NCI-H187 (cell line): ENCODE measurements around the gene SLC12A7.
"Not testable (repeated sequence)": the region's sequence is repeated elsewhere in the genome, so short reads cannot be mapped to it uniquely, and the experiment has no call there.

Source experiments
- DNase-seq, 2 experiments: peaks; one replicate each; lab custom pipeline; 2025; lab: John Stamatoyannopoulos, UW

The SLC12A7 gene

DNA sequence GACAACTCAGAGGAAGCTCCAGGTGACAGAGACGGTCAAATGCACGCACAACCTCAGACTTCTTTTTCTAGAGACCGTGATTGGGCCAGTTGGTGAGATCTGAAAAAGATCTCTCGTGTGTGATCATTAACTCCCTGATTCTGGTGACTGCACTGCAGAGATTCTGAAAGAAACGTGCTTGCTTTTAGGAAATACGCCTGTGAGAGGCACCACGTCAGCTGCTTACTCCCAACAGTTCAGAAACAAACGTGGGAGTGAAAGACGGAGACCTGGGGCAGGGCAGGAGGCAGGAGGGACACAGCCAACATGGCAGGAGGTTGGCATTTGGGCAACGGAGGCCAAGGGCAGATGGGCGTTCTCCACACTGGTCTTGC lies 15.9 kb downstream of the SLC12A7 start:
- DNase-seq: no peak

GRCh38 chr5:1095302-1095989 lies 16.4 kb downstream of the SLC12A7 start:
- no peak for DNase-seq

DNA sequence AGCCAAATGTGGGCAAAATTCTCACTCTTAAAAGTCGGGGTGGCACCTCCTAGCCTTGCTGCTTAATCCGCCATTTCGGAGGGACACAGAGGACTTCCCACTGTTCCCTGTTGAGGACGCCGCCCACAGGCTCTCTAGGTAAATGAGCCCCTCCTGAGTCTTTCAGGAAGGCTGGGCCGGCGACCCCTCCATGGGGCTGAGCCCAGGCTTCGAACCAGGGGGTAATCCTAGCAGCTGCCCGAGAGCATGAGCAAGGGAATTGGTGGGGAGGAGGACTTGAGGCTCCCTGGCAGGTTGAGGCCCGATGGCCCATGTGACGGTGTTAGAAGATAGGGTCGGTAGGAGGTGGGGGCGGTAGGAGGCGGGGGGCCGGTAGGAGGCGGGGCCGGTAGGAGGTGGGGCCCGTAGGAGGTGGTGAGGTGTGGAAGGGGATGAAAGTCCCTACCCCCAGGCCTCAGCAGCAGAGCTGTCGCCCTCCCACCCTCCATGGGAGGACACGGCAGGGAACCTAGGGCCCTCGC lies 17.1 kb downstream of the SLC12A7 start:
- DNase-seq: no peak

- DNase-seq: no peak
Observed at GRCh38 chr5:1093361-1093760, 18.5 kb downstream of the SLC12A7 start.

DNA sequence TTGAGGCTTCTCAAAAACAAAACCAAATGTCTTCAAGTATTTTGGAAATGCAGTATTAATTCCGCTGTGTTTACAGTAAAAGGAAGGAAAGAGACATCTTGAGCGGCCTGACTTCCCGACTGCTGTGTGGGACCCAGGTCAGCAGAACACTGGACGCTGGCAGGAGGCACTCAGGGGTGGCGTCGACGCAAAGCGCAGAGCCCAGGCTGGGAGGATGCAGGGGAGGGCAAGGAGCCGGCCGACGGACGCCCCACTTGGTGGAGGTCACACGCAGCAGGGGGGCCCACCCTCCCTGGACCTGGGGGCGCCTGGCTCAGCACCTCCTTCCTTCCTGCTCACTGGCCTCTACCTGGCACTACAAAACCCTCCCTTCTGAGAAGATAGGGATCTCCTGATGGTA lies 19.7 kb downstream of the SLC12A7 start:
- no peak for DNase-seq

DNA sequence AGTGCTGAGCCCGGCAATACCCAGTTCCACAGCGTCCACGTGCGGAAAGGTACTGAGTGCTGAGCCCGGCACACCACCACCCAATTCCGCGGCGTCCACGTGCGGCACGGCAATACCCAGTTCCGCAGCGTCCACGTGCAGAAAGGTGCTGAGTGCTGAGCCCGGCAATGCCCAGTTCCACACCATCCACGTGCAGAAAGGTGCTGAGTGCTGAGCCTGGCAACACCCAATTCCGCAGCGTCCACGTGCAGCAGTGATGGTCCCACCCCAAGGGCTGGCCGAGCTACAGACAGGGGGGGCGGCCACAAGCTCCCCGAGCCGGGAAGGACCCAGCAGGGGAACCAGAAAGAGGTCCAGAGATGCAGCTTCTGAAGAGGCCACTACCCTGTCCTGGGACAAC lies 20.2 kb downstream of the SLC12A7 start:
- DNase-seq: no peak

DNA sequence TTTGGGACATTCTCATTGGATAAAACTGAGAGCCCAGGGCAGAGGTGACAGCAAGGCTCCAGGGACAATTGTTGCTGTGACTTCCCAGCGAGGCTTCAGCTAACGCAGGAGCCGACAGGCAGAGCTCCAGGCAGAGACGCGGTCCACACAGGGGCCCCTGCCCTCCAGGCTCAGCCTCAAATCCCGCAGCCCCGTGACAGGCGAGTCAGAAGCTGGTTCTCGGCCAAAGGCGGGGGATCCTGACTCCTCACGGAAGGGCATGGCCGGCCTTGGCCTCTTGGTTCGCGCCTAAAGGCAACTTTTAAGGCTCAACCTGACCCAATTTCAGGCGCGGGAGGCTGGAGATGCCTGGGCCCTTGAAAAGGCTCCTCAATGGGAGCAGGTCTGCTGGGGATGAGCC lies 21.3 kb downstream of the SLC12A7 start:
- DNase-seq: no peak

- DNase-seq: no peak
Observed at GRCh38 chr5:1089621-1090040, 22.2 kb downstream of the SLC12A7 start.

DNA sequence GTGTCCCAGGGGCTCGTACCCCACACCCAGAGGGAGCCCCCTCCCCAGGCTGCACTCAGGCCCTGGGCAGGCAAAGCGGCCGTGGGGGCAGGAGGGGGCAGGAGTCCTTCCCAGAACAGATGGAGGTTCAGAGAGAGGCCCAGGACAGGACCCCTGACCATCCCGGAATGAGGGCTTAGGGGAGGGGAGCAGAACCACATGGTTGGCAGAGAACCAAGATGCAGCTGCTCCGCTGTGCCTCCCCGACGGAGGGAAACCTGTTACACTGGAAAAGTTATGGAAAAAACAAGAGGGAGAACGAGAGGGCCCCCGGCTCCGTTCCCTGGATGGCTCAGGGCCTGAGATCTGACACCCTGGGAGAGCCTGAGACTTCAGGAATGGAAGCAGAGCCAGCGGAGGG lies 22.7 kb downstream of the SLC12A7 start:
- DNase-seq: no peak

DNA sequence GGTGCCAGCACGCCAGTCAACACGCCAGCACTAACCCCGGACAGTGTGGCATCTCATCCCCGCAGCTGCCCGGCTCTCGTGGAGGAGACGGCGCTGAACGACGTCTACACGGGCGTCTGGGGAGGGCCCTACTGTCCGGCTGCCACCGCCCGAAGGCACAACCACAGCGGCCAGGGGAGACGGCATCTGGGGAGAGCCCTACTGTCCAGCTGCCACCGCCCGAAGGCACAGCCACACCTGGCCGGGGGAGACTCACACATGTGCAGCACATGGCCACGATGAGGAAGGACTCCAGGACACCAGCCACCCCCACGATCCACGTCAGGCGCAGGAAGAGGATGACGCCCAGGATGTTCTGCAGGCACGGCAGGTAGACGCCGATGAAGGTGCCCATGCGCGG lies 23.1 kb downstream of the SLC12A7 start:
- no peak for DNase-seq

DNA sequence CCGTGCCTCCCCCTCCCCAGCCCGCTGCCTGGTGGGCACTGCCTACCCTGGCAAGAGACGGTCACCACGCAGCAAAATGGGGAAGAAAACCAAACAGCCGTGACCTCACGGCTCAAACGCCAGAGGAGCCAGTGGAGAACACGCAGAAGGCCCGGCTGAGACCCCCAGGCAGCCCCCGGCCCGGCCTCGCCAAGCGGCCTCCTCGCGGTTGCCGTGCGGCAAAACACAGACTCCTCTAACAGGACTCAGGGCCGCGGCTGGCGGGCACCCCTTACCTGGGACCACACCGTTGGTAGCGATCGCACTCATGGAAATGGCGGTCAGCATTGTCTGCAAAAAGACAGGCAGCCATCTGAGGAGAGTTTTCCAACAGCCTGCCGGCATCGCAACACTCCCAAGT lies 23.8 kb downstream of the SLC12A7 start:
- no peak for DNase-seq

GRCh38 chr5:1087428-1087827 lies 24.4 kb downstream of the SLC12A7 start:
- DNase-seq: no peak

DNA sequence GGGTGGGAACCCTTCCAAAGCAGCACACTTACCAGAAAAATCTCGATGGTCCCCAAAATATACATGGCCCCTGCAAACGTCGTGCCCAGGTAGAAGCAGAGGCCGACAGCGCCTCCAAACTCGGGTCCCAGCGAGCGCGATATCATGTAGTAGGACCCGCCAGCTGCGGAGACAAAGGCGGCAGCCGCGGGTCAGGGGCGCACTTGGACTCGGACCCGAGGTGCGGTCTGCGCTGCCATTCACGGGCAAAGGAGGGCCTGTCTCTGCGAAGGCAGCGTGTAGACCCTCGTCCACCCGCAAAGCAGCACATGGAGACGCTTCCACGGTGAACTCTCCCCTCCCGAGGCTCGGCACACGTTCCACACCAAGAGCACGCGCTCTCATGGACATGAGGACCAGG lies 25.0 kb downstream of the SLC12A7 start:
- DNase-seq: no peak

GRCh38 chr5:1086137-1086536 lies 25.7 kb downstream of the SLC12A7 start:
- no peak for DNase-seq

- no peak for DNase-seq
Observed at GRCh38 chr5:1085391-1085790, 26.5 kb downstream of the SLC12A7 start.

DNA sequence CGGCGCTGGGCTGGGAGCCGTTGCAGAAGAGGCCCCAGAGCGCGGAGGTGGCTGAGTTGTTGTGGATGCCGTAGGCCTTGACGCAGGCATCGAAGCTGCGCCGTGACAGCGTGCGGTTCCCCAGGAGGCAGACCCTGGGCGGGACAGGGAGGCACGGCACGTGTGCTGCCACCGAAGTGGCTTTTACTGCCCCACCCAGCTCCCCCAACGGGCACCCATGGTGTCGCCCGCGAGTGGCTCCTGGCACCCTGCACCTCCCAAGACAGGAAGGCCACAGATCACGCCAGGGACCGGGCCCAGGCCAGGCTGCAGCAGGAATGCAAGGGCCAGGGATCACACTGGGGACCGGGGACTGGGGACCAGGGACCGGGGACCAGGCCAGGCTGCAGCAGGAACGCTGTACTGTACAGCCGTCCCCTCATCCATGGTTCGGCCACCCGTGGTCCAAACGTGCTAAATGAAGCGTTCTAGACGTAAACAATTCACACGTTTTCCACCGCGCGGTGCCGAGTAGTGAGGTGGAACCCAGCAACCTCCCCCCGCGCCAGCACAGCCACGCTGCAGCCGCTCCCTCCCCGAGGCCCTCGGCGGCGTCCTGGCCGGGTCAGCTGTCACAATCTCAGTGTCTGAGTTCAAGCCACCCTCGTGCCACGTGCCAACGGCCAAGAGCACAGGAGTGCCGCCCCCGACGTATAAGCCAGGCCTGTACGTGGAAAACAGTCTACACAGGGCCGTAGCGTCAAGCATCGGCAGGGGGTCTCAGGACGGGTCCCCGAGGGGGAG lies 27.8 kb downstream of the SLC12A7 start:
- DNase-seq: no peak

DNA sequence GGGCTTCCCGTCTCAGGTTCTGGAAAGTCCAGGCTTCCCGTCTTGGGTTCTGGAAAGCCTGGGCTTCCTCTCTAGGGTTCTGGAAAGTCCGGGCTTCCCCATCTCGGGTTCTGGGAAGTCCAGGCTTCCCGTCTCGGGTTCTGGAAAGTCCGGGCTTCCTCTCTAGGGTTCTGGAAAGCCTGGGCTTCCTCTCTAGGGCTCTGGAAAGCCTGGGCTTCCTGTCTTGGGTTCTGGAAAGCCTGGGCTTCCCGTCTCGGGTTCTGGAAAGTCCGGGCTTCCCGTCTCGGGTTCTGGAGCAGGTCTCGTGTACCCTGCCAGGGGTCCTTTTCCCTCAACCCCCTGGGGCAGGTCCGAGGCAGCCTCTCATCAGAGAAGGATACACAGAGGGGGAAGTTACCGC lies 28.8 kb downstream of the SLC12A7 start:
- DNase-seq: not testable (repeated sequence)

GRCh38 chr5:1081519-1081918 lies 30.3 kb downstream of the SLC12A7 start:
- DNase-seq: no peak

DNA sequence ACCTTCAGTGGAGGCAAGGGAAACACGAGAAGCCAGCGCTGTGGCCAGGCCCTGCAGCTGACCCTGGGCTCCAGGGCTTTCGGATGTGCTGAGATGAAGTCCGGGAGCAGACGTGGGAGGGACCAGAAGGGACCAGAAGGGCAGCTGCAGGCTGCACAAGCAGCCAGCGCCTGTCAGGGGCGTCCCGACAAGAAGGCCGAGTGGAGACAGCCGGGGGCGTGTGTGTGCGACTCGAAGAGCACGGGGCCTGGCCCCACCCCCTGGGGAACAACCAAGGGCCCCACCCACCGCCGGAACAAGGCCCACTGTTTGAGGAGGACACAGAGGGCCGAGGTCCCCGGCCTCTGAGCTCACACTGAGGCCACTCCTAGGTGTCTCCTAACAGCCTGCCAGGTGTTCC lies 31.4 kb downstream of the SLC12A7 start:
- DNase-seq: no peak

DNA sequence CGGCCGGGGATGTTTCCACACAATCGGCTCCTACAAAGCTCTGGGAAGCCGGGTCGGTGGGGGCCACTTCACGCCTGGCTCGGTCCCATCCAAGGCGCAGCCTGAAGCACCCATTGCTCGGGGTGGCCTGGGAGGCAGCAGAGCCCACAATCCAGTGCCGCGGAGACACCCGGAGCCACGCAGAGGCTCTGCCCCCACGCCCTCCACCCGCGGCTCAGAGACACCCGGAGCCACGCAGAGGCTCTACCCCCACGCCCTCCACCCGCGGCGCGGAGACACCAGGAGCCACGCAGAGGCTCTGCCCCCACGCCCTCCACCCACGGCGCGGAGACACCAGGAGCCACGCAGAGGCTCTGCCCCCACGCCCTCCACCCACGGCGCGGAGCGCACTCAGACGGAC lies 31.9 kb downstream of the SLC12A7 start:
- DNase-seq: no peak

- DNase-seq: no peak
Observed at GRCh38 chr5:1079486-1079885, 32.4 kb downstream of the SLC12A7 start.

DNA sequence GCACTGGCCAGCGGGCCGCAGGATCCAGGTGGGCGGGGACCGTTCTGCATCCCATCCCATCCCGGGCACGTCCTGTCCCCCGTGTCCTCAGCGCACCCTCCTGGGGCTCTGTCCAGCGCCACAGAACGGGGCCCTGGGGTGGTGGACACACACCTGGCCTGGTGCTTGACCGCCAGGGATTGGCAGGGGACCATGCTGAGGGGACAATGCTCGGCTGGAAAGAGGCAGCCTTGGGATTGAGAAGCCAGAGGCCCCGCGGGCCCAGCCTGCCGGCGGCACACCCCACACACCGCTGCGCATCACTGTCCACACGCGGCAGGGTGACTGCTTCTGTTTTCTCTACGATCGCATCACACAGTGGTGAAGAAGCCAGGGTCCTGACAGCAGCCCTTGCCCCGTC lies 33.0 kb downstream of the SLC12A7 start:
- DNase-seq: no peak

DNA sequence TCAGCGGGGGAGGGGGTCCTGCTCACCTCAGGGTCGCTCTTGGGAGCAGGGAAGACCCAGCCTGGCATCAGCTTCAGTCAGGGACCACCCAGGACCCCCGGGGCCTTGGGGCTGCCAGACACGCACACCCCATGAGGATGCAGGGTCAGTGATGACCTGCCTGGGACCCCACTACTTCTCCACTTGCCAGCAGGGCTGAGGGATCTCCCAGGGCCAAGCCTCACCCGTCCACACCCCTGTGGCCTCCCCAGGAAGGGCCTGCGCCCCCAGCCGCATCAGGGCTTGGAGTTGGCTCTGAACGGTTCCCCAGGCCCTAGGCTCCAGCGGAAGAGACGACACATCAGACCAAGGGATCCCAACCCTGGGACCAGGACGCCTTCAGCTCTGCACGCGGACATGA lies 33.7 kb downstream of the SLC12A7 start:
- DNase-seq: no peak
